SJSA1 (cell line): ENCODE measurements around the gene MBOAT2. TPM values are rescaled to one million over a fixed set of nuclear protein-coding genes. Genes with fewer than 3 reads are reported as not detected.
A peak's percentile ranks its signal among the peaks of the same experiment; 100 is the strongest.

Experiments used
- DNase-seq, 2 experiments: peaks; one replicate each; pipeline ENCODE4 v3.0.0-alpha.2; 2015 to 2020; ENCODE audit warnings: low spot score in 2 of 2, low read depth in 1 of 2
- H3K27ac ChIP-seq: fragments of 250-450 bp; sonication (Bioruptor Pico); 2 replicates; pipeline ENCODE4 v1.5.1; 2020; ENCODE audit warnings: mild to moderate bottlenecking, moderate library complexity
- H3K27me3 ChIP-seq: fragments of 250-450 bp; sonication (Bioruptor Pico); replicated peaks from 2 replicates; pipeline ENCODE4 v1.5.1; 2020; ENCODE audit warnings: mild to moderate bottlenecking, moderate library complexity
- H3K36me3 ChIP-seq: fragments of 250-450 bp; sonication (Bioruptor Pico); 2 replicates; pipeline ENCODE4 v1.5.1; 2020; ENCODE audit warnings: mild to moderate bottlenecking
- H3K4me1 ChIP-seq: fragments of 250-450 bp; sonication (Bioruptor Pico); replicated peaks from 2 replicates; pipeline ENCODE4 v1.6.1; 2021; ENCODE audit warnings: mild to moderate bottlenecking
- H3K4me3 ChIP-seq: fragments of 250-450 bp; sonication (Bioruptor Pico); 2 replicates; pipeline ENCODE4 v1.5.1; 2020; ENCODE audit warnings: mild to moderate bottlenecking
- H3K9me3 ChIP-seq: fragments of 250-450 bp; sonication (Bioruptor Pico); replicated peaks from 2 replicates; pipeline ENCODE4 v1.5.1; 2020; ENCODE audit warnings: mild to moderate bottlenecking
- total RNA-seq: library from RNA; depleted of rRNA; stranded (reverse); fragments of >200 nt; shearing (Covaris generic); gene quantifications from 2 replicates; pipeline ENCODE4 v1.2.3, GENCODE V29; 2014; rRNA removed

Gene MBOAT2
- total RNA-seq, 1 experiment from 2014 or later = 76.5 TPM

- H3K27me3 ChIP-seq = no peaks in the 10 kb centered on the region
- H3K4me3 ChIP-seq = no peak overlapping the region
- no peak overlapping the region for H3K27ac ChIP-seq
- no peak for DNase-seq
- H3K36me3 ChIP-seq = peaks cover 65% of the 10 kb centered on the region
- H3K4me1 ChIP-seq = peaks cover 8% of the 10 kb centered on the region; the same call in 1 of the 2 replicates
- H3K9me3 ChIP-seq = no peaks in the 10 kb centered on the region
These were observed 197.9 kb downstream of the MBOAT2 start for GRCh38 chr2:8805278-8806210.

GRCh38 chr2:8803658-8804379 lies 199.7 kb downstream of the MBOAT2 start:
- no peak overlapping the region for H3K4me3 ChIP-seq
- no peak overlapping the region for H3K27ac ChIP-seq
- H3K27me3 ChIP-seq = no peaks in the 10 kb centered on the region
- peaks cover 8% of the 10 kb centered on the region; the same call in 1 of the 2 replicates for H3K4me1 ChIP-seq
- no peaks in the 10 kb centered on the region for H3K9me3 ChIP-seq
- peak; percentile 40 to 62 for DNase-seq
- peaks cover 58% of the 10 kb centered on the region for H3K36me3 ChIP-seq

- Histone ChIP-seq H3K36me3 (peaks cover 56% of the 10 kb centered on the region), H3K9me3 (no peaks in the 10 kb centered on the region), H3K4me1 (peaks cover 8% of the 10 kb centered on the region; the same call in 1 of the 2 replicates), H3K27me3 (no peaks in the 10 kb centered on the region), H3K4me3 (no peak overlapping the region), H3K27ac (no peak overlapping the region)
- DNase-seq = no peak
These were observed 200.7 kb downstream of the MBOAT2 start for GRCh38 chr2:8802741-8803140.

Other genes with a start within 250 kb of the MBOAT2 start
- gene KIDINS220, start 166.1 kb downstream of the MBOAT2 start, total RNA-seq = 50.8 and 76.7 TPM in 2 replicates
- 12.9 and 15.5 TPM in 2 replicates for gene ASAP2, start 203.1 kb upstream of the MBOAT2 start, total RNA-seq